Esophagus squamous epithelium (tissue), 4 donors: Measurements from ENCODE around the gene VIPR2.

Experiments used
- POLR2A ChIP-seq, 4 donors: fragments of 450-650 bp; IDR thresholded peaks; one replicate each; pipeline ENCODE4 v1.6.1; 2017; ENCODE audit warnings: antibody characterized with exemption in 4 of 4, mild to moderate bottlenecking in 4 of 4, moderate library complexity in 3 of 4
- TF ChIP-seq, protein P1 (sequence below), 6 experiments: fragments of 450-650 bp in 4 of 6; fragments of 200-600 bp in 2 of 6; sonication (generic) in 2 of 6; IDR thresholded peaks; one replicate each; pipeline ENCODE4 v1.5.1; 2016 to 2019; ENCODE audit warnings: antibody characterized with exemption in 6 of 6, mild to moderate bottlenecking in 4 of 6, moderate library complexity in 4 of 6

DNA sequence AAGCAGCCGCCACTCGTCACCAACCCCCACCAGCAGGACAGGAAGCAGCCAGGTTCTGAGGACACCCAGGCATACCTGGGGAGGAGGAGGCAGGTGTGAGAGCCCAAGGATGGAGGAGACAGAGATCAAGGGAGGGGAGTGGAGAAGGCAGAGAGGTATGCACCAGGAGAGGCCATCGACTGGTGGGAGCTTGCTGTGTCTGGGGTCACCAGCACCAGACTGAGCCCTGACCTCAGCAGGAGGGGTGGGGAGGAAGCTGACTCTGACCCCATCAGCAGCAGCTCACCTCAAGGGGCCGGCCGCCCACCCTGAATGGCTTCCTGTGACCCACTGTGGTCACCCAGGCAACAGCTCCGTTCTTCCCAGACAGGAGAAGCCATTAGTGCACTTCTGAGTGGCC lies 7.8 kb downstream of the VIPR2 start:
- TF ChIP-seq, protein P1, sequence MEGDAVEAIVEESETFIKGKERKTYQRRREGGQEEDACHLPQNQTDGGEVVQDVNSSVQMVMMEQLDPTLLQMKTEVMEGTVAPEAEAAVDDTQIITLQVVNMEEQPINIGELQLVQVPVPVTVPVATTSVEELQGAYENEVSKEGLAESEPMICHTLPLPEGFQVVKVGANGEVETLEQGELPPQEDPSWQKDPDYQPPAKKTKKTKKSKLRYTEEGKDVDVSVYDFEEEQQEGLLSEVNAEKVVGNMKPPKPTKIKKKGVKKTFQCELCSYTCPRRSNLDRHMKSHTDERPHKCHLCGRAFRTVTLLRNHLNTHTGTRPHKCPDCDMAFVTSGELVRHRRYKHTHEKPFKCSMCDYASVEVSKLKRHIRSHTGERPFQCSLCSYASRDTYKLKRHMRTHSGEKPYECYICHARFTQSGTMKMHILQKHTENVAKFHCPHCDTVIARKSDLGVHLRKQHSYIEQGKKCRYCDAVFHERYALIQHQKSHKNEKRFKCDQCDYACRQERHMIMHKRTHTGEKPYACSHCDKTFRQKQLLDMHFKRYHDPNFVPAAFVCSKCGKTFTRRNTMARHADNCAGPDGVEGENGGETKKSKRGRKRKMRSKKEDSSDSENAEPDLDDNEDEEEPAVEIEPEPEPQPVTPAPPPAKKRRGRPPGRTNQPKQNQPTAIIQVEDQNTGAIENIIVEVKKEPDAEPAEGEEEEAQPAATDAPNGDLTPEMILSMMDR (IDR thresholded peaks at IDR 0.05) = no peak
- no peak for TF ChIP-seq POLR2A (IDR thresholded peaks at IDR 0.05)
